Measurements from ENCODE around the gene RNF217. TPM values are rescaled to one million over a fixed set of nuclear protein-coding genes. Genes with fewer than 3 reads are reported as not detected.

Gene RNF217
- total and polyA plus RNA-seq, 8 donors: 3.4 to 14.3 (median 8.0) TPM

DNA sequence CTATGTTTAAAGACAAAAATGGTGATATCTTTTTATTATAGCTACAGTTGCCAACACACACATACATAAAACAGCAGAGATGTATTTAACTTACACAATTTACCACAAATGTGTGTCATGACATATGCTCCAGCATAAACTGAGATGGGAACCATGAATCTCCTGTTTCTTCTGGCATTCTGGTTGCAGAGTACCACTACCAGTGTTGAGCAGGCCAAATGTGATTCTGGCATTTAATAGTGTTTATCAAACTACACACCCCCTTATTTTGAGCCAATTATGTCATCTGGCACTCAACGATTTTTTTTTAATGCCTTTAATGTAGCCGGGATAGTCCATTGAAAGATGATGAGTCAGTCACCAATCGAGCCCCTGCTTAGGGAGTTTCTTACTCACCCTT lies 132.3 kb downstream of the RNF217 start:
- Histone ChIP-seq H3K9me3 (no peaks in the 10 kb centered on the region), H3K36me3 (no peaks in the 10 kb centered on the region), H3K27ac (no peak overlapping the region), H3K27me3 (no peaks in the 10 kb centered on the region), H3K4me3 (no peak overlapping the region), H3K4me1 (no peaks in the 10 kb centered on the region)
- DNase-seq: no peak
- TF ChIP-seq, protein P1, sequence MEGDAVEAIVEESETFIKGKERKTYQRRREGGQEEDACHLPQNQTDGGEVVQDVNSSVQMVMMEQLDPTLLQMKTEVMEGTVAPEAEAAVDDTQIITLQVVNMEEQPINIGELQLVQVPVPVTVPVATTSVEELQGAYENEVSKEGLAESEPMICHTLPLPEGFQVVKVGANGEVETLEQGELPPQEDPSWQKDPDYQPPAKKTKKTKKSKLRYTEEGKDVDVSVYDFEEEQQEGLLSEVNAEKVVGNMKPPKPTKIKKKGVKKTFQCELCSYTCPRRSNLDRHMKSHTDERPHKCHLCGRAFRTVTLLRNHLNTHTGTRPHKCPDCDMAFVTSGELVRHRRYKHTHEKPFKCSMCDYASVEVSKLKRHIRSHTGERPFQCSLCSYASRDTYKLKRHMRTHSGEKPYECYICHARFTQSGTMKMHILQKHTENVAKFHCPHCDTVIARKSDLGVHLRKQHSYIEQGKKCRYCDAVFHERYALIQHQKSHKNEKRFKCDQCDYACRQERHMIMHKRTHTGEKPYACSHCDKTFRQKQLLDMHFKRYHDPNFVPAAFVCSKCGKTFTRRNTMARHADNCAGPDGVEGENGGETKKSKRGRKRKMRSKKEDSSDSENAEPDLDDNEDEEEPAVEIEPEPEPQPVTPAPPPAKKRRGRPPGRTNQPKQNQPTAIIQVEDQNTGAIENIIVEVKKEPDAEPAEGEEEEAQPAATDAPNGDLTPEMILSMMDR (IDR thresholded peaks at IDR 0.05): no peak
- 56 to 59% methylated on average over 3 of the region's 3 CpGs for WGBS, 2 donors
- no peak for ATAC-seq
- FAIRE-seq: no peak
- intact Hi-C loops (cut with DNase I): no loop called here

DNA sequence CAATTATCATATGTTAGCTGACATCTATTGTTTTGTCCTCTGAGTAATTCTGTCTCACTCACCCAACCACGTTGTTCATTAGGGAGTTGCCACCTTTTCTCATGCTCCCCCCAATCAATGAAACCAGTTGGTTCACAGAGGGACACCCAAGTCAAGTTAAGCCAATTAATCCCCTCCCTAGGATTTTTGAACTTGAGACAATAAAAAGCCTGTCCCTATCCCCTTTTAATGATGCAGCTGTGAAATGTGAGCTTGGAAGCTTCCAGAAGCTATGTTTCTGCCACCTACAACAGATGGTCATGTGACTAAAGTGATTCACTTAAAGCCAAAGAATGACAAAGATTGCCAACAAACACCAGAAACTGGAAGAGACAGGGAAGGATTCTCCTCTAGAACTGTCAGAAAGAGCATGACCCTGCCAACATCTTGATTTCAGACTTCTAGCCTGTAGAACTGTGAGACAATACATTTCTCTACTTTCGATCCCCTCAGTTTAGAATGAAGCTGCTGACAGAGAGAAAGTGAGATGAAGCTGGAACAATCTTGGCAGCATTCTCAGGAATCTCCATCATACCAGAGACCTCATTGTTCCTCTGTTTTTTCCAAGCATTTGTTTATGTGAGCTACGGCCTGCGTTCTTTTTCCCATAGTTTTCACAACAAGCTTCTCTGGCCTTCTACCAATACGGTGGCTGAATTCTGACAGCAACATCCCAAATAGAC lies 133.5 kb downstream of the RNF217 start:
- Histone ChIP-seq H3K27me3 (no peaks in the 10 kb centered on the region), H3K36me3 (no peaks in the 10 kb centered on the region), H3K9me3 (no peaks in the 10 kb centered on the region), H3K4me1 (no peaks in the 10 kb centered on the region), H3K27ac (no peak overlapping the region), H3K4me3 (no peak overlapping the region)
- TF ChIP-seq, protein P1 (IDR thresholded peaks at IDR 0.05): no peak
- FAIRE-seq (no peak), ATAC-seq (no peak), DNase-seq (no peak)
- 85 to 88% methylated on average over 5 of the region's 5 CpGs for WGBS, 2 donors
- intact Hi-C loops (cut with DNase I): no loop called here

DNA sequence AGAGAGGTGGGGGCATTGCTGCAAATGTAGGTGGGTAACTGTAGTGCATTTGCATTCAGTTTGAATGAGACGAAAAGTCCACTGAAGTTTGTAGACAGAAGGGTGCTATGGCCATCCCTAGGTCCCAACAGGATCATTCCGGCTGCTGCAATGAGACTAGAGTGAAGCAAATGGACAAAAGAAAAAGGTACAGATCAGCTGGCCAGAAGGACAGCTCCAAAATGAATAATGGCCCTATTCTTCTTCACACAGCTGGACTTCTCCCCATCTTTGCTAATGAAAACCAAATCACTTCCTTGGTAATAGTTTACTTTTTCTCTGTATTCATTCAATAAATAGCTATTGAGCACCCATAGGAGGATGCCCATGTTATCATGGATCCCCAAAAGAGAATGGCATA lies 134.9 kb downstream of the RNF217 start:
- intact Hi-C loops (cut with DNase I): no loop called here
- FAIRE-seq: no peak

DNA sequence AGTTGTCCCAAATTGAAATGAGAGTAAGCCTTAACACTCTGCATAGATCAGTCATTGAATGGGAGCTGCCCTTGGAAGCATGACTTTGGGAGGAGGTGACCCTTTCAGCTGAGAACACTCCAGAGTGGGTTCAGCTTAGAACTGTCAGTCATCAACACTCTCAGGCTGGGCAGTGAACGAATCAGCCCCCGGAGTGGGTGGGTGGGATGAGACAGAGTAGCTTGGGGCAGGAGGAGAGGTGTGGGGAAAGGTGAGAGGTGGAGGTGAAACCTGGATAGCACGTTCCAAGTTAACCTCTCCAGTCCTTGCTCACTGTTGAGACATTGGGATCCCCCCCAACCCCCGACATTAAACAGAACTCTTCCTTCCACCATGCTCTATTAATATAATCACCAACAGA lies 136.0 kb downstream of the RNF217 start:
- no peaks in the 10 kb centered on the region for H3K36me3 ChIP-seq
- WGBS, 2 donors: 79 to 81% methylated on average over 4 of the region's 4 CpGs
- TF ChIP-seq, protein P1 (IDR thresholded peaks at IDR 0.05): no peak
- intact Hi-C loops (cut with DNase I): no loop called here
- FAIRE-seq: no peak
- no peak for DNase-seq
- ATAC-seq: no peak
- no peaks in the 10 kb centered on the region for H3K9me3 ChIP-seq
- no peak overlapping the region for H3K27ac ChIP-seq
- H3K4me1 ChIP-seq: no peaks in the 10 kb centered on the region
- H3K27me3 ChIP-seq: no peaks in the 10 kb centered on the region
- H3K4me3 ChIP-seq: no peak overlapping the region

More for the DNA sequence above, 134.9 kb downstream of the RNF217 start:
- no peak for DNase-seq
- Histone ChIP-seq H3K27ac (no peak overlapping the region), H3K9me3 (no peaks in the 10 kb centered on the region), H3K4me1 (no peaks in the 10 kb centered on the region), H3K36me3 (no peaks in the 10 kb centered on the region), H3K4me3 (no peak overlapping the region), H3K27me3 (no peaks in the 10 kb centered on the region)
- no peak for ATAC-seq
- whole genome bisulfite sequencing, 2 donors: 59 to 78% methylated on average over 2 of the region's 2 CpGs
- TF ChIP-seq, protein P1 (IDR thresholded peaks at IDR 0.05): no peak
